Gastrocnemius medialis (tissue), 4 donors: Measurements from ENCODE around the gene PRR5.

Experiments used
- POLR2A ChIP-seq, 2 donors: fragments of 450-650 bp; IDR thresholded peaks; one replicate each; pipeline ENCODE4 v1.6.1; 2017; ENCODE audit warnings: antibody characterized with exemption in 2 of 2, mild to moderate bottlenecking in 2 of 2, moderate library complexity in 2 of 2
- TF ChIP-seq, protein P1 (sequence below), 5 experiments: fragments of 450-650 bp in 3 of 5; fragments of 200-600 bp in 2 of 5; sonication (generic) in 2 of 5; IDR thresholded peaks in 4 of 5; conservative IDR thresholded peaks in 1 of 5; 1 replicate in 4 of 5; 2 replicates in 1 of 5; pipeline ENCODE4 v1.5.1; 2016 to 2019; ENCODE audit warnings: antibody characterized with exemption in 5 of 5, mild to moderate bottlenecking in 3 of 5, moderate library complexity in 3 of 5

DNA sequence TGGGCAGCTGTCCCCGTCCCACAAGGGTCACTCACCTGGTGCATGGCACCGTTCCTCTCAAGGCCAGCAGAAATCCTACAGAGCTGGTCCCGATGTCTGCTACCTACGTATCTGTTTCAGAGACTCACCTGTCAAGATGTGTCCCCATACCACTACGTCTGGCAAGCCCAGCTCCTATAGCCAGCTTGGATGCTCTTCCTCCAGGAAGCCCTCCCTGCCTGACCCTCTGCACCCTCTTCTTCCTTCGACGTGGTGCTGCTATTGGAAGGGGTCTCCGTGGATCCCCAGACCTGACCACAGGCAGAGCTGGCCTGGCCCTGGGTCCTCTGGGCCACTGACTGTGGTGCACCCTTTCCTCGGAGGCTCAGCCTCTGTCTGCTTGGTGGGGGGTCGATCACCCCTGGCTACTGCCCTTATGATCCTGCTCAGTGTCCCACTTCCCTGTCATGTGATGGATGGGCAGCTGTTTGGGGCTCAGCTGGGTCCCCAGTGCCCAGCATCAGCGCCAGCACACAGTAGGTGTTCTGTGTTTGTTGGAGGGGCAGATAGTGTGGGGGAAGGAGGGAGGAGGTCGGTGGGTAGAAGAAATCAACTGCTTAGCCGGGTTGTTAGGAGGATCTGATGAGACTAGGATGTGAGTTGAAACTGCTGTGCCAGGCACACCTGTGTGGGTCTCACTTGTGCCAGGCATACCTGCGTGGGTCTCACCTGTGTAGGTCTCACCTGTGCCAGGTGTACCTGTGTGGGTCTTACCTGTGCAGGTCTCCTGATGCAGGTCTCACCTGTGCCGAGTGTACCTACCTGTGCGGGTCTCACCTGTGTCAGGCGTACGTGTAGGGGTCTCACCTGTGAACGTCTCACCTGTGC lies 28.7 kb downstream of the PRR5 start:
- TF ChIP-seq, protein P1, sequence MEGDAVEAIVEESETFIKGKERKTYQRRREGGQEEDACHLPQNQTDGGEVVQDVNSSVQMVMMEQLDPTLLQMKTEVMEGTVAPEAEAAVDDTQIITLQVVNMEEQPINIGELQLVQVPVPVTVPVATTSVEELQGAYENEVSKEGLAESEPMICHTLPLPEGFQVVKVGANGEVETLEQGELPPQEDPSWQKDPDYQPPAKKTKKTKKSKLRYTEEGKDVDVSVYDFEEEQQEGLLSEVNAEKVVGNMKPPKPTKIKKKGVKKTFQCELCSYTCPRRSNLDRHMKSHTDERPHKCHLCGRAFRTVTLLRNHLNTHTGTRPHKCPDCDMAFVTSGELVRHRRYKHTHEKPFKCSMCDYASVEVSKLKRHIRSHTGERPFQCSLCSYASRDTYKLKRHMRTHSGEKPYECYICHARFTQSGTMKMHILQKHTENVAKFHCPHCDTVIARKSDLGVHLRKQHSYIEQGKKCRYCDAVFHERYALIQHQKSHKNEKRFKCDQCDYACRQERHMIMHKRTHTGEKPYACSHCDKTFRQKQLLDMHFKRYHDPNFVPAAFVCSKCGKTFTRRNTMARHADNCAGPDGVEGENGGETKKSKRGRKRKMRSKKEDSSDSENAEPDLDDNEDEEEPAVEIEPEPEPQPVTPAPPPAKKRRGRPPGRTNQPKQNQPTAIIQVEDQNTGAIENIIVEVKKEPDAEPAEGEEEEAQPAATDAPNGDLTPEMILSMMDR (IDR thresholded peaks at IDR 0.05 in 4 of 5, conservative IDR thresholded peaks at IDR 0.05 in 1 of 5), result no peak
- TF ChIP-seq POLR2A (IDR thresholded peaks at IDR 0.05), result no peak
